HG02852 (cell line): ENCODE results near the gene CHAF1A.

Source experiments
- ATAC-seq: cut with Tn5 transposase; IDR thresholded peaks from one replicate; pipeline ENCODE4 v1.9.1; 2021; ENCODE audit warnings: mild to moderate bottlenecking, moderate library complexity; ENCODE audit not compliant: unreplicated experiment

CHAF1A gene

DNA sequence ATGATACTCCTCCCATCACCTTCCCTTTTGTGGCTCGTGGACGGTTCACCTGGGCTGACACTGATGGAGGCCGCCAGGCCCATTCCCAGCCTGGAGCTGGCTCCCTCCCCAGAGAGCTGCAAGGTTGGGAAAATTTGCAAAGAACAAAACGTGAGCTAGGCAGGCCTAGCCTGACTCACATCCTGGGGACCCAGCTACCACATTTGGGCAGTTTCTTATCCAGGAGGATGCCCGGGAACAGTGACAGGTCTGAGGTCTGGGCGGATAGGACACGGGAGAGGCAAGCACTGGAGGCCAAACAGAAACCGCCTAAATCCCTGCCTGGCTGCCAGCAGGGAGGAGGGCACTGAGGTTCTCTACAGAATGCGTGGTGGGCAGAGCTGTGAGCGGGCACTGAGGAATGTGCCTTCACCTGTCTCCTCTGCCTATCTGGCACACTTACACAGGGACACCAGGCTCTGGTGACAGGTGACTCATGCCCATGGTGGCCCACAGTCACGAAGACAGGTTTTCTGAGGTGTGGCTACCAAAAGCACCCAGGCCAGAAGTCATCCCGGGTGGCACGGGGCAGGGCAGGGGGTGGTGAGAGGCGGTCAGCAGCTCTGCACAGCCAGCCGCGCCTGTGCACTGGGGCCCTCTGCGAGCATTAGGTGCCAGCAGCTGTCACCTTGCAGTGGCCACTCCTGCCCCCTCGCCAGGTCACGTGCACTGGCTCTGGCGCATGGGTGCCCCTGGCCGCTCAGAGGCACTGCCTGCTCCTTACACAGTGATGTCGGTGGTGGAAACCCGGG, 25.3 kb upstream of the CHAF1A start:
- ATAC-seq: no peak

DNA sequence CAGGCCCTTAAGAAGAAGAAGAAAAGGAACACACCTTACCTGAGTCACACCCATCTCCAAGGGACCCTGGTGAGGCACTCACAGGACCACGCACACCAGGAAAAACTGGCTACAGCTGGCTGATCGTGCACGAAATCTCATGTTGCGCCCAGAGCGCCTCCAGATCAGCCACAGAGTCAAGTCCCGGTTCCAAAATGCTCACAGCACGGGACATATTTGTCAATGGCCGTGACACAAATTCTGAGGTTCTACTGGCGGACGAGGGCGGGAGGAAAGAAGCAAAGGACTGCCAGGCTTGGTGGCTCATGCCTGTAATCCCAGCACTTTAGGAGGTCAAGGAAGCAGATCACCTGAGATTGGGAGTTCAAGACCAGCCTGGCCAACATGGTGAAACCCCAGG, 23.6 kb upstream of the CHAF1A start:
- no peak for ATAC-seq

DNA sequence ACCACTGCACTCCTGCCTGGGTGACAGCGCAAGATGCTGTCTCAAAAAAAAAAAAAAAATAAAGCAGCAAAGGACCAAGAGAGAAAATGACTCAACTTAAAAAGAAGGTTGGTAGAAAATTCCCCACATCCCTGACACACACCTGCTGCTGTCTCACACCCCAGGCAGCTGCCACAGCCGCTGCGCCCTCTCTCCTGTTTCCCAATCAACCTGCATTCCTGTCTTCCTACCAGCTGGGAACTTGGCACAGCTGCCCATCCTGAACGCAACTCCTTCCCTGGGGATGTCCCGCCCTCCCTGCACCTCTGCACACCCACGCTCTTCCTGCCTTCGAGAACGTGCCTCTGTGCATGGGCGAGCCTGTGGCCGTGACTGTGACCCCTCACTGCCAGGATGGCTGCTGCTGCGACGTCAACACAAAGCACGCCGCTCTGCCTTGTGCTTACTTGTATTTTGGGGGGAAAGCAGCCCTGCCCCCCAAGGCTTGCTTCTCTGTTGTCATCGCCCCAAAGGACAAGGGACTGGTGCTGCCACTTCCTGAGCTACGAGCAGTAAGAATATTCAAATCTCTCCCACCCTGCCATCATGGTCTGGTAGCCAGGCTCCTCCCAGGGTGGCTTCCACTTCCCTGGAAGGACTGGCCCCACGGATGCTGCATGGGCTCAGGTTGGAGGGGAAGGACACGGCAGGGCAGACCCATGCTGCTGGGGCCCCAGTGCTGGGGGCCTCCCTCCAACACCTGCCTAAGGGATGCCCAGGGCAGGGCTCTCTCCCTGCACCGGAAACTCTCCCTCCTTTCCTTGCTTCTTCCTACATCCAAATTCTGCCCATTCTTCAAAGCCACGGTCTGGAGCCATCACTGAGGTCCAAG, 22.8 kb upstream of the CHAF1A start:
- ATAC-seq: no peak

DNA sequence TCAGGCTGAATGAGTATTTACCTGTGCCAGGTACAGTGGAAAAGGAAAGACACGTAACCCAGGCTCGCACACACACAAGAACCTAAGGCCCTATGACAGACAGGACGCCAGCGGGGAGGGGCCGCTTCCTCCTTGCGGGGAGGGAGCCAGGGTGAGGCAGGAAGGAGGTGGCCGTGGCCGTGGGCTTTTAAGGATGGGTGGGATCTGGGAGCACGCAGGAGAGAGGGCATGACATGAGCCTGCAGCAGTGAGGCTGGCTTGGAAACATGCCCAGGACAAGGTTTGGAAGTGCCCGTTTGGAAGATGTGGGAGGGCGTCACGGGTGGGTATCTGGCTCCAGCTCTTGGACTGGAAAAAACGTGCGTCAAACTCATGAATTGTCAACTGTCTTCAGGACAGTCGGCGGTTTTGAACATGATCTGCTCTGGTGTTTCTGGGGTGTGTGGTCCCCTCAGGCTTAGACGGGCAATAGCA, 22.1 kb upstream of the CHAF1A start:
- ATAC-seq: no peak

DNA sequence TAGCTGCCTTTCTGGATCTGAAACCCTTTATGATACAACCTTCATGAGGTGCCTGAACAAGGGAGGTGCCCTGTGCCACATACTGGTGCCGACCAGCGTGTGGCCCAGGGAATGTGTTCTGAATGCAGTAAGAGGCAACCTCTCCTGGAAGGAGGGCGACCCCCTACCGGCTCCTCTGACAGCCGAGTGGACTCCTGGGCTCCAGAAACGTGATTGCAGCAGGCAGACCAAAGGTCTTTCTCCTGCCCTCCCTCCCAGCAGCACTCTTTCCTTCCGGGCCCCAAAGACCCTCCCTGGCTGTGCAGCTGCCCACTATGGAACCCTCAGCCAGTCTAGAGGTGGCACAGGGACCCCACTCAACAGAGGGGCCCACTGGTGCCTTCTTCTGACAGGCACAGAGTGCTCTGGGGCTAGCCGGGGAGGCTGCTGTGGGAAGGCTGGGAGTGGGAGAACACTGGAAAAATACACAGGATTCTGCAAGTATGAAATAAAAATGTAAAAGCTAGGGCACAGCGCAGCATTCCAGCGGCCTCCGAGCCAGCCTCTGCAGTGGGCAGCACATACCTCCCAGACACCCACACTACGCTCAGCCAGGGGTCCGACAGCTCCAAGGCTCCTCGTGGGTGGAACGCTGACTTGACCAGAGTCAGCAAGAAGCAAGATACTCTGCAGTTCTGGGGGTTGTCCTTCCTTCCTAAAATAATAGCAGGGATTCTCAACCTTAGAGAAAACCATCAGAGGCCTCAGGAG, 17.0 kb upstream of the CHAF1A start:
- ATAC-seq: no peak

DNA sequence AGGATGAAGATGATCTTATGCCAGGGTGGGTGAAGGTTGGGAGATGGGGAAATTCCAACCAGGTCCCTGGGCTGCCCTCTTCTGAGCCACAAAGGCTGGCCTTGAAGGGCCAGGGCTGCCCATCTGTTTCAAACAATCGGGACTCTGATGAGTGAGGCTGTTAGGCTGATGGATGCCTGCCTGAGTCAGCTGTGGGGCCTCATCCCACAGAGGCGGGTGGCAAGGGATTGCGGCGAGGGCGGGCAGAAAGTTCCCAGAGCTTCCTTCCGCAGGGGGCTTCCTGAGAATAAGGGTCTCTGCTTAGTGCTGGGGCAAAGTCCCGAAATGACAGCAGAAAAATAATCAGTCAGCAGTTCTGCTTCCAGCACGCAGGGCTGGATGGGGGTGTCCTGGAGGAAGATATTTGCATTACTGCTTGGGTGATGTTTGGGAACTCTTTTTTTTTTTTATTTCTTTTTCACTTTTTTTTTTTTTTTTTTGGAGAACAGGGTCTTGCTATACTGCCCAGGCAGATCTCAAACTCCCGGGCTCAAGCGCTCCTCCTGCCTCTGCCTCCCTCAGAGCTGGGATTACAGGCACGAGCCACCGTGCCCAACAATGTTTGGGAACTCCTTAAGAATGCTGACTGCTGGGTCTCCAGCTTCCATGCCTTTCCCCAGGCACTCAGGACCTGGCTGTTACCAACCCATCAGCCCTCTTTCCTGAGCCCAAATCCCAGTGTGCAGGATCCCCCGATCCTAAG, 16.2 kb upstream of the CHAF1A start:
- ATAC-seq: no peak

DNA sequence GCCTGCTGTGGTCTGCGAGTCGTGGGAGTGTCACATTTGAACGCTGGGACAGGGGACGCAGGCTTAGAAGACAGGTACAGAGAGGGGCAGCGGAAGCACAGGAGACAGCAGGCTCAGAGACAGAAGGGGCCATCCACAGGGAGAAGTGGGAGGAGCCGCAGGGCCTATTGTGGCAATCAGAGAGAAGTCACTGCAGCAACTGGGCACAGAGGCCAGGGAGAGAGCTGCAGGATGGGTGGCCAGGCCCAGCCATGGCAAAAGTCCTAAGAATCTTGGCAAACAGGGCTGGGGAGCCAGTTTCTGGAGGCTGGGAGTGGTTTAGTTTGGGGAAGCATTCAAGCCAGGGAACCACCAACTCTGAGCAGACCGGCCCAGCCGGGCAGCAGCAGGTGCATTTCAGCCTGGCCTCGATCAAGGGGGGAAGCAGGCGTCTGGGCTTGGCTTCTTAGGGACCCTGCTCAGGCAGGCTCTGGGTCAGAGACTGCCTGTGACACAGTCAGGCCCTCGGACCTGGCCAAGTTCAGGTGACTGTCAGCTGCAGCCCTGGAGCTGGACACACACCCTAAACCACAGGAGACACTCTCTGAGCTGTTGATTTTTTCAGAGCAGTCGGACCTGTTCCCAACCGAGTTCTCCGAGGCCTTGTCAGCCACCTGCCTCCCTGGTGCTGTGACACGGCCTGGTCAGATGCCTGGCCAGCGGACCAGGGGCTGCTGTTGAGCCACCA, 13.9 kb upstream of the CHAF1A start:
- ATAC-seq: no peak

DNA sequence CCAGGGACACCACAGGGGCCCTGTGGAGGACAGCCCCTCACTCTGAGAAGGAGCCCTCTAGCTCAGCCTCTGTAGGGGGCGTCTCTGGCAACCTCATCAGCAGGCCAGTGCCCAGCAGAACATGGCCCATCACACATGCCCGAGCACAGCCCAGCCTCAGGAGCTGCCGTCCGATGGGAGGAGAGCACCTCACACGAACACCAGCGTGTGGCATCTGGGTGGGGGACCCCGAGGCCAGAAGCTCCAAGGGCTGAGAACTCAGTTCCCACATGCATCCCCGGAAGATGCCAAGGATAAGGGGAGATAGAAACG, 13.4 kb upstream of the CHAF1A start:
- ATAC-seq: no peak

DNA sequence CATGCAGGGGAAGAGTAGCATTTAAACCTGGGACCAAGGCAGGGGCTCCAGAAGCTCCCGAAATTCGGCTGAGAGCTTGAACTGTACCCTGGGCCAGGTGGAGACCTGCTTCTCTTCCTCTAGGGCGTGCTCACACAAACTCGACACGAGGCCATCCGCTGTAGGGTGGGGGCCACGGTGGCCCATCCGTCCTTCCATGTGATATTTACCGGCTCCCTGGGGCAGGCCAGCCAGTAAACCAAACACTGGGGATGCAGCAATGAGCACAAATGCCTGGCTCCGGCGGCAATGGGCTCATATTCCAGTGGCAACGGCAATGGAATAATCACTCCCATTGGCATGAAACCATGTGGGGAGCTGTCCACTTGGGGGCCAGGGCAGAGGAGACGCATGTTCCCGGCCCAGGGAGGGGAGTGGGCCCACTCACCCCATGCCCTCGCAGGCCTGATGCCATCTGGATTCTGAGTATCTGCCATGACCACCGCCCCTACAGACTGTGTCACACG, 12.9 kb upstream of the CHAF1A start:
- ATAC-seq: no peak

DNA sequence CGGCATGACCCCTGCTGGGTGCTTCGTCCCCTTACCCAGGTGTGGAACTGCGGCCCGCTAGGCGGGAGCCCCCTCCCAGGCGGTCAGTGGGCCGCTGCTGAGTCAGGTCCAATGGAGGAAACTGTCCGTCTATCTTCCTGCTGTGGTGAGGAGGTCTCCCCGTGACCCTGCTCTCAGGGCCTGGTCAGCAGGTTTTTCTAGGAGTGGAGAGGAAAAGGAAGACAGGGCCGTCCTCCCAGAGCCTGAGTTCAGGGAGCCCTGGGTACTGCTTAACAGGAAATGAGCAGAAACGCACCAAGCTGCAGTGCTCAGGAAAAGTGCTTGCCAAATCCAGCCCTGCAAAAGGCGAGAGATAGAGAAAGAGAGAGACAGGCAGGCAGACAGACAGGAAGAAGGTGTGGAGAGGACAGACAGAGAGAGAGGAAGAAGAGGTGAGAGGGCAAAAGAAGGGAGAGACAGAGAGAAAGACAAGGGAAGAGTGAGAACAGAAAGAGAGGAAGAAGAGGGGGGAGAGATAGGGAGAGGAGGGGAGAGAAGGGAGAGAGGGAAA, 12.3 kb upstream of the CHAF1A start:
- no peak for ATAC-seq

DNA sequence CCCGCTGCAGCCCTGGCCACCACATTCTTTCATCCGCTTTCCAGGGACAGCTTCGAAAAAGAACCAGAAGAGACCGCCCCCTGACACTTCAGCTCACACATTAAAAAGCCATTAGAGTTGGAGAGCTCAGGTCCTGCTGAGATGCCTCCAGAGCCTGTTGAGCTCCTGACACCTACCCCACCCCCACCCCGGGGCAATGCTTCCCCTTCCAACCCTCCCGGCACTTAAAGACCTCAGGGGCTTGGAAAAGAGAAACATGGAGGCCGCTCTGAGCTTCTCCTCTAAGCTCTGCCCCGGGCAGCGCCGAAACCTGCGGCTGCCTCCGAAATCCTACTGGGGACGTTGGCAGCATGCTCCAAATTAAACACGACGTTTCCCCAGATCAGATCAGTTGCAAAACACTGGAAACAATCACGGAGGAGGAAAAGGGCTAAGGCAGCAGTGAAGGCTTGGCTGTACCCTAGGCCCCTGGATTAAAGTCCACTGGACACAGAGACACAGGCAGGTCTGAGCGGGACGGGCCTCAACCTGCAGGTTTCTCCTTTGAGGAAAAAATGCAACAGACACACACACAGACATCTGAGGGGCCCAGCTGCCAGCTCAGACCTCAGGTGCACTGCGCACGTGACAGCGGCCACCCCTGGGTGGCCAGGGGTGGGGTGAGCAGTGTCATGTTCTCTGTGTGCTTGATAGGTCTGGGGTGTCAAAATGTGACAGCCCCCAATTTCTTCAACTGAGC, 11.7 kb upstream of the CHAF1A start:
- no peak for ATAC-seq

DNA sequence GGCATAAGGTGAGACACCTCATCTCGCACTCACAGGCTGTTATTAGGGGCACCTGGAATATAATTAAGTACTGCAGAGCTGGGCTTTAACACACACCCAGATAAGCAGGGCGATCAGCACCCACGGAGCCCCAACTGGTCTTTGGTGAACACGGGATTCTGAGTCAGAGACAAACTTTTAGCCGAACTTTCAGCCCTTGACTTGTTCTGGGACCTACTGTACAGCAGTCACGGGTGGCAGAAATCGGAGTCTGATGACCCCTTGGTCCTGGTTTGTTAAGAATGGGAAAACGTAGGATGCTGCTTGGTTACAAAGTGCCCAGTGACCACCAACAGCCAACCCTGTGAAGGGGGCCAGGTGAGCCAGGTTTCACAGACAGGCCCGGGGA, 11.1 kb upstream of the CHAF1A start:
- ATAC-seq: no peak

DNA sequence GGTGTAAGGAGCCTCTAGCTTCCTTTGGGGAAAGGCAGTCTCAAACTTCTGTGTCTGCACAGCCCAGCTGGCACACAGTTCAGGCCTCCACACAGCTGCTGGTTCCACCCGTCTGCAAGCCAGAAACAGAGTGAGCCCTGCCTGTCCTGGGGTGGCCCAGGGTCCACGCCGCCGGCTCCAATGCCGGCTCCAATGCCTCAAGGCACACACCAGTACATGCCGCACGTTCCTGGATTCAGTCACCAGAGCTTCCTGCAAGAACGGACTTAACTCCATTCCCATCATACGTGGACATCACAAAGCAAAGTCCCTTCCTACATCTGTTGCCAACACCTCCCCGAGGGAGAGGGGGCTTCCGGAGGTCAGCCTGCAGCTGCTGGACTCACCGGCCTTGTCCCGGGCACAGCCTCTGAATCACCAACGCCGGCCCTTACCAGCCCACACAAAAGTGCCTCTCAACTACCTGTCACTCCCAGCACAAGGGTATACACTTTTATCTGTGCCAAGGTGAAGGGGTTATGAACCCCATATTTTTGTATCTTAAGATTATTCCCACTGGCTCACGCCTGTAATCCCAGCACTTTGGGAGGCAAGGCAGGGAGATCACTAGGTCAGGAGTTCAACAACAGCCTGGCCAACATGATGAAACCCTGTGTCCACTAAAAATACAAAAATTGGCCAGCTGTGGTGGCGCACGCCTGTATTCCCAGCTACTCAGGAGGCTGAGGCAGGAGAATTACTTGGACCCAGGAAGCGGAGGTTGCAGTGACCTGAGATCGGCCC, 10.5 kb upstream of the CHAF1A start:
- ATAC-seq: no peak

DNA sequence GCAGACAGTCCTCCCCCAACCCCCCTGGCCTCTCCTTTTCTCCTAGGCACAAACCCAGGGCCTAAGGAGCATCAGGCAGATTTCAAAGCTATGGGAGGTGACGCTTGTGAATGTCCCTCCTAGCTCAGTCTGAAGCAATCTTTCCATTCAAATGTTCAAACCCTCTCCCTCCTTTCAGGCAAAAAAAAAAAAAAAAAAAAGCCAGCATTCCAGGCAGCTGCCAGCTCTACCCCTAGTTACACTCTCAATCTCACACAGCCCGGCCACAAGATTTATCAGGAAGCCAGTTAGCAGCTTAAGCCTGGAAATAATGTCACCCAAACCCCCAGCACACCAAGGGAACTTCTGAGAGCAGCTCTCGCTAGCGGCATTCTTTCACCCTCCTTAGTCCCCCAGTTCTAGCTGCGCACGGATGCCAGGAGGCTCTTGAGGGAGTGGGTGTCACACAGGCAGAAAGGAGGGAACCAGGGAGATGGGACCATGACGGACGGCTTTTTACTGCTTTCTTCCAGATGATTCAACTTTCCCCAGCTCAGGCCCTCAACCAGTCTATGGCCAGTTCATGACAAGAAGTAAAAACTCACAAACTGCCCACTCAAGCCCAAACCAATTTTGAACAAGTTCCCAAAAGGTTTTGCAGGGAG, 8.4 kb upstream of the CHAF1A start:
- no peak for ATAC-seq

DNA sequence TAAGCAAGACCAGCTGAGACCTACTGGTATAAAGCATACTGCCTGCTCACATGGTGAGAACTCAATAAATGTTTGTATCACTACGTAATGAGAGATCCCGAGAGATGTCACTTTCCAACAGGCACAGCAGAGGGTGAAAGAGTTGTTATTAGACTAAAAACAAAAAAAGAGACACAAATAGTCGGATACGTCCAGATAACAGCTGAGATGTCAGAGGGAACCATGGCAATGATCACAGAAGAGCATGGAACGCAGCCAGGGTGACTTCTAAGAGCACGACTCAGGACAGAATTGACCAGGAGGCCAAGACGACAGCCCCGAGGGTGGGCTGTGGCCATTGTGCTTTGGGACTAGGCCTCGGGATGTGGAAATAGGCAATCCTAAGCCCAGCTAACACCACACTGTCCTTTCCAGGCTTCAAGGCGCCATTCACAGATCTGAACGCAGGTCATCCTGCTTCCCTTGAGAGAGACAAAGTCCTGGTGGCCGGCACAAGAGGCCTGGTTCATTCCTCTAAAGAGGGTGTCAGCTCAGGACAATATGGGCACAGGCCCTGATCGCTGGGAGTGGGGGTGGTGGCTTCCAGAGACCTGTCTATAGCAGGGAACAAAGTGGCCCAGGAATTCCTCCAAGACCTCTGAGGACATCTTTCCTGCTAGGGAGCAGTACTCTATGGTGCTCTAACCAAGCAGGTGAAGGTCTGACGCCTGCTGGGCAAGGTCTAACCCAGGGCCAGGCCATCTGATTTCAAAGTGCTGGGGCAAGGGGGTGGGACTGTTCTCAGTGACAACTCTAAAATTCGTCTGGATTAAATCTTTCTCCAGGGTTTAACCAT, 5.3 kb upstream of the CHAF1A start:
- ATAC-seq: no peak

DNA sequence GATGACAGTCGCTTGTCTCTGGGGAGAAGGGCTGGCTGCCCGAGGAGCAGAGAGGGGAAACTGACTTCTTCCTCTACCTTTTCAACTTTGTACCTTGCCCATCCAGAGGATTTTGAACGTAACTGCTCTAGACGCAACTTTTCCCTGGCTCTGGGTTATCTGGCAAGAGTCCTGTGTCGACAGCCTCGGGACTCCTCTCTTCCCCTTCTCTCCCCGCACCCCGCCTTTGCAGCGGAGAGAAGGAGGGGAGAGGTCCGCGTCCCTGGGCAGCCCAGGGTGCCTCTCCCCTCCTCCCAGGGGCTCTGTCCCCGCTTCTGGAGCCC, 2.7 kb upstream of the CHAF1A start:
- no peak for ATAC-seq
